SK-N-DZ (cell line): ENCODE measurements around the gene RAB40A.
A peak's percentile ranks its signal among the peaks of the same experiment; 100 is the strongest.
"Not testable (repeated sequence)": the region's sequence is repeated elsewhere in the genome, so short reads cannot be mapped to it uniquely, and the experiment has no call there.

ENCODE experiments used
- DNase-seq: peaks from one replicate; pipeline ENCODE4 v3.0.0-alpha.2; 2015; ENCODE audit warnings: low spot score

Gene RAB40A

GRCh38 chrX:103523605-103524004, 4.3 kb upstream of the RAB40A start:
- no peak for DNase-seq

DNA sequence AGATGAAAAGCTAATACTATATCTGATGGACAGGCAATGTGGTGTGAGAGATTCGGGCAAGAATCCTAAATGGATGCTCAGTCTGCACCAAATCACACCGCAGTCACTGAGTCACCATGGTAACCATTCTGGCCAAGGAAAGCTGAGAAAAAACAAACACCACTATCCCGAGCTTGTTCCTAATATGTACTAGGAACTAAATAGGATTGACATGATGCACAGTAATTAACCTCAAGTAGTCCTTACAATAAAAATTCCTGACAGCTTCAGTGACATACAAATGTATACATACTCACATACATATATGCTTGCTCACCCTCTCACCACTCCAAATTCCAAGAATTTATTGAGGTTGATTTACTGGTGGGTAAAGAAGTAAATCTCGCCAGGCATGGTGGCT, 1.1 kb upstream of the RAB40A start:
- no peak for DNase-seq

DNA sequence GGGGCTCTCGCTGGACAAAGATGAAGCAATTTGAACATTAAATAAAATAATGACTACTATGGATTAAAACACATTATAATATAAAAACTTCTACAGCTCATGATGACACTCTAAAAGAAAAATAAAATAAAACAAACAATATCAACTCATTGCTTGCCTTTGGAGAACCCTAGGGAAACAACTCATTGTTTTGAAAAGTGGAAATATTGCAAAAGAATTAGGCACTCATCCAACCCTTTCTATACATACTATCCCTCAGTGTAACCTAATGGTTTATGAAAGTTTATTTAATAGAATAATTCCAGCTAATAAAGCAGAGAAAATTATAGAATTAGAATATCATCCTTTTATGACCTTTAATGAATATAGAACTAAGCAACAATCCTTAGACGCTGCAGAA, 718 bp downstream of the RAB40A start:
- no peak for DNase-seq

DNA sequence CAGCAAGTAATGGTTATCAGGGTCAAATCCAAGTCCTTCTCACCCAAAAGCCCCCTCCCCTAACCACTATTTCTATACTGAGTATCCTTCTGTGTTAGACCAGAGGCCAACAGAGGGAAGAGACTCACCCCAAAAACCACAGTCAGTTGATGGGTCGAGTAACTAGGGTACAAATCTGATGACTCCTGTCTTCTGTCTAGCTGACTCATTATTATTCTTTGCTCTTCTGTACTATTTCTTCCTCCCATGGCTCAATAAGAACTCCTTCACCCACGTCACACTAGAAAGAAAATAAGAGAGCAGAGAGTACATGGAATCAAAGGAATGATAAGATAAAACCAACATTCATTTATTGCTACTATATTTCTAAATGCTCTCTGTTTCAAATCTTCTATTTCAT, 2.0 kb downstream of the RAB40A start:
- no peak for DNase-seq

DNA sequence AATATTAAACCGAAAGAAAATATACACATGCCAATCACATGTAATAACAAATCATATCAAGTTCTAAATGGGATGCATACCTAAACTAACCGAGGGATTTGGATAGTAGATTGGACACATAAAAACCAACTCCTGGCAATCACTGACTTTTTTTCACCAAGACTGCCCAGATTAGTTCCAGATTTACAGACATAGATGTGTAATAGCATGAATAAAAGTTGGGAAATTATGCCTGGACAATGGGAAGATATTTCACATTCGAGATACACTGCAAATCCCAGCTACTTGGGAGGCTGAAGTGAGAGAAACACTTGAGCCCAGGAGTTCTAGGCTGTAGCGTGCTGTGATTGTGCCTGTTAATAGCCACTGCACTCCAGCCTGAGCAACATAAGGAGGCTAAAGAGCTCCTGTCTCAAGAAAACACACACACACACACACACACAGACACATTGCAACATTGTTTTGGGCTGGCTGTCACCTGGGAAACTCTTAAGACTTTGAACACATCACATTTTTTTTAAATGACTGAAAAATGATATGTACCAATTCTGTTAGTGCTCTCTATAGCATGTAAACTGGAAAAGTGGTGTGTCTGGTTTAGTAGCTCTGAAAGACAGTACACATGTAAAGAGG, 5.7 kb downstream of the RAB40A start:
- no peak for DNase-seq

- no peak for DNase-seq
These were observed 6.2 kb downstream of the RAB40A start for GRCh38 chrX:103513067-103513466.

GRCh38 chrX:103510031-103510430, 9.3 kb downstream of the RAB40A start:
- DNase-seq, result no peak

DNA sequence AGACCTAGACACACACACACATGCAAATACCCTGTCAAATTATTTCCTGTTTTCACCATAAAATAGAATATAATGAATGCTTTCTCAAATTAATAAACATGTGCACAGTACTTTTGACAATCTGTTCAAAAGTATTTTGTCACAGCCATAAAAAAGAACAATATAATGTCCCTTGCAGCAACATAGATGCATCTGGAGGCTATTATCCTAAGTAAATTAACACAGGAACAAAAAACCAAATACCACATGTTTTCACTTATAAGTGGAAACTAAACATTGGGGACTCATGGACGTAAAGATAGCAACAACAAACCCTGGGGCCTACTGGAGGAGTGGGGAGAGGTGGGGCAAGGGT, 15.5 kb downstream of the RAB40A start:
- no peak for DNase-seq

DNA sequence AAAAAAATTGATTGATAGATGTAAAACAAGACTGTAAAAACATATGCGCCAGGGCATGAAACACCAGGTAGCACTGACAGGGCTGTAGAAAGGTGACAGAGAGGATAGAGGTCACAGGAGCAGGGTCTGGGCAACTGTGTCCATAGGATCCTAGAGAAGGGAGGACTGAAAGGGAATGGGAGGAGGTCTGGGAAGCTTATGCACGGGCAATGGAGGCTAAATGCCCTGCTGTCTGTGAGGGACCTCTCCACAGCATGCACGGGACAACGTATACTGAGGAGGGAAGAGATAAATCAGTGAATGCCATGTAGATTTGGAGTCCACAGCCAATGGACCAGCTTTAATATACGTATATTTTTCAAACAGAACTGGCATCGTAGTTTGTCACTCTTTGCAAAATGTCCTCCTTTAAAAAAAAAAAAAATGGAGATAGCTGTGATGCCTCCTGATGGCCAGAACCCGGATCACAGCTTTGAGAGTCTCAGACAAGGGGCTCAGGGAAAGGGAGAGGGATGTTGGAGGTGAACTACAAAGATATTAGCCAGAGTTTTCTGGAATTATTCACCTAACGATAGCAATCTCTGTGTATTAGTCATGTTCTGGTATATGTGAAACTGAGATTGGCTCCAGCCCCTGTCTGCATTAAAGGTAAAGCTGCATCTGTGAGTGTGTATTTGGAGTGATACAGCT, 16.0 kb downstream of the RAB40A start:
- no peak for DNase-seq

- no peak for DNase-seq
These were observed 20.5 kb downstream of the RAB40A start for GRCh38 chrX:103498786-103499185.

DNA sequence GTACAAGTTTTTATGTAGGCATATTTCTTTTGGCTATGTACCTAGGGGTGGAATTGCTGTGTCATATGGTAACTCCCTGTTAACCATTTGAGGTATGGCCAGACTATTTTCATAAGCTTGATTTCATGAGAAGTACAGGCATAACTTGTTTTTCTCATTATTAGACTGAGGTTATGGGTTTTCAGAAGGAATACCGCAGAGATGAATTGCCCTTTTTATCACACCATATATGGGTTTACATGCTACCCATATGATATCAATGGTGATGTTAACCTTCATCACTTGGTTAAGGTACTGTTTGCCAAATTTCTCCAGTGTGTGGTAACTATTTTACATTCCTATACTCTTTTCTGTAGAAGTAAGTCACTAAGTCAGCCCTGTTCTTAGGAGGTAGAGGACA, 23.5 kb downstream of the RAB40A start:
- no peak for DNase-seq

GRCh38 chrX:103493578-103493977, 25.7 kb downstream of the RAB40A start:
- DNase-seq, result not testable (repeated sequence)

GRCh38 chrX:103489733-103490132, 29.6 kb downstream of the RAB40A start:
- peak; percentile 57 for DNase-seq

GRCh38 chrX:103488794-103489193, 30.5 kb downstream of the RAB40A start:
- no peak for DNase-seq

- no peak for DNase-seq
These were observed 31.0 kb downstream of the RAB40A start for GRCh38 chrX:103488332-103488731.

DNA sequence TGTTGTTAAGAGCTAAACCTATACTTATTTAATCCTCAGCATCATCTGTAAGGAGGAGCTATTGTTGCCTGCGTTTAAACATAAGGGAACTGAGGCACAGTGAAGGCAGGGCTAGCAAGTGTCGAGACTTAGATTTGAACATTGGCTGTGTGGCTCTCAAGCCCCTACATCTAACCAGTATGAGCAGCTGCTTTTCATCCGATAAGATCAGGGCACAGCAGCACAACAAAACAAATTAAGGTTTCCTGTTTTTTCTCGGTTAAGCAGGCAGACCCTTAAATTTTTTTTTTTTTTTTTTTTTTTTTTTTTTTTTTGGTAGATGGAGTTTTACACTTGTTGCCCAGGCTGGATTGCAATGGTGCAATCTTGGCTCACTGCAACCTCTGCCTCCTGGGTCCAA, 35.6 kb downstream of the RAB40A start:
- peak; percentile 61 for DNase-seq

- no peak for DNase-seq
These were observed 38.8 kb downstream of the RAB40A start for GRCh38 chrX:103480526-103480925.

DNA sequence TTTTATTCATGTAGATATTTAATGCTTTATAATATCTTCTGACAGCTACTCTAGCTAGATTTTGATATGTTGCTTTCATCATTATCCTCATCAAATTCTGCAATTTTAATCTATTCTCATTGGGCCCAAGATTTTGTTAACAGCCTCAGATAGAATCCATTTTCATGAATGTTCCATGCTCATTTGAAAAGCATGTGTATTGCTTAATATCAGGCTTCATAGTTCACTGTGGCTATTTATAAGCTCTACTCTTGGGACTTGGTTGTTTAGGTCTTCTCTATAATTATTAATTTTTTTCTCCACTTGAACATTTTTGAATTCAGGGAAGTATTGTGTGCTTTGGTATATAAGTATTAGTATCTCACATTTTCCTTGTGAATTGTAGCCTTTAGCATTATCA, 41.8 kb downstream of the RAB40A start:
- no peak for DNase-seq

GRCh38 chrX:103475381-103475780, 43.9 kb downstream of the RAB40A start:
- no peak for DNase-seq

GRCh38 chrX:103469977-103470376, 49.3 kb downstream of the RAB40A start:
- not testable (repeated sequence) for DNase-seq

GRCh38 chrX:103467887-103468286, 51.4 kb downstream of the RAB40A start:
- DNase-seq, result no peak

- DNase-seq, result no peak
These were observed 52.1 kb downstream of the RAB40A start for GRCh38 chrX:103467156-103467555.

DNA sequence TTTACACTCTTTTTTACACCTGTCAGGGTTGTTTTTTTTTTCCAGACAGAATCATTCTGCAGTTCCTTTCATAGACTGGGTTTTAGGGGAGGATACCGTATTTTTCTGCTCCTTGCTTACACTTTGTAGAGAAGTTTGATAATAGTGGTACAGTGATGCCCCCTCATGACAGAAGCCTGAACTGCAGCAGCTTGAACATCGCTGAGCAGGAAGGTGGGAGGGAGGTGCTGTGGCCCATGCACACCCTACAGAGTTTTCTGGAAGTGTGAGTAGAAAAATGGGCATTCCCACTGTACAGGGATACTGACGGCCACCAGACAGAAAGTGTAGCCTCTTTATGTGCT, 54.5 kb downstream of the RAB40A start:
- DNase-seq, result peak; percentile 56
